K562 (cell line): Measurements from ENCODE around the gene TNIK. TPM values are rescaled to one million over a fixed set of nuclear protein-coding genes. Genes with fewer than 3 reads are reported as not detected.

Source experiments
- ATAC-seq: fragments of 200-7000 bp; cut with Tn5 transposase; 3 replicates; pipeline ENCODE4 v1.9.1; 2020; ENCODE audit warnings: moderate library complexity
- BruUV-seq: library from RNA; stranded (reverse); fragments of 400-500 nt; replicated peaks from 2 replicates; lab custom pipeline; 2021; lab: Mats Ljungman, UMichigan
- CTCF ChIA-PET: fragments of 300-600 bp; formaldehyde crosslinking; extraction: SDS; loops from one replicate; lab custom pipeline; 2021; ENCODE audit warnings: low intra/inter-chr PET ratio; lab: Yijun Ruan, JAX
- POLR2A ChIA-PET: fragments of 300-600, 350-650 bp; sonication (Branson Sonifier 250); formaldehyde crosslinking; extraction: SDS; loops from one replicate; lab custom pipeline; 2021; ENCODE audit warnings: antibody characterized with exemption, inconsistent platforms; lab: Yijun Ruan, JAX
- DNase-seq, 4 experiments: peaks; one replicate each; pipeline versions ENCODE4 v3.0.0 to v3.0.0-alpha.2; 2011 to 2018; ENCODE audit warnings: low spot score in 3 of 4, mixed read lengths in 3 of 4; ENCODE audit errors: extremely low read depth in 1 of 4
- FAIRE-seq: peaks from 2 replicates; lab custom pipeline; 2011; peaks lifted over from hg19 to GRCh38; lab: Jason Lieb, UNC
- H2AFZ ChIP-seq: 2 replicates; pipeline ENCODE4 v1.6.0; 2011; ENCODE audit warnings: low read depth, low read length, control low read depth, inconsistent platforms
- H3K27ac ChIP-seq: fragments of 200-600 bp; 3 replicates; pipeline ENCODE4 v1.8.0; 2011; ENCODE audit warnings: low read depth, mild to moderate bottlenecking, control low read depth, inconsistent platforms, low read length, moderate library complexity, mixed read lengths; ENCODE audit errors: extremely low read depth
- H3K27me3 ChIP-seq, 2 experiments: fragments of 300-600 bp in 1 of 2; 2 replicates in 1 of 2; 3 replicates in 1 of 2; pipeline versions ENCODE4 v1.6.0 to v1.8.0; 2011; ENCODE audit warnings: inconsistent platforms in 2 of 2, low read length in 2 of 2, mild to moderate bottlenecking in 1 of 2, mixed read lengths in 1 of 2, moderate library complexity in 1 of 2; ENCODE audit not compliant: control insufficient read depth in 2 of 2, insufficient read depth in 2 of 2
- H3K36me3 ChIP-seq: fragments of 300-600 bp; 3 replicates; pipeline ENCODE4 v1.8.0; 2011; ENCODE audit warnings: mild to moderate bottlenecking, low read length, inconsistent platforms; ENCODE audit not compliant: control insufficient read depth, insufficient read depth
- H3K4me1 ChIP-seq, 2 experiments: fragments of 200-600 bp in 1 of 2; replicated peaks in 1 of 2; 2 replicates in 1 of 2; 3 replicates in 1 of 2; pipeline versions ENCODE4 v1.5.1 to v1.8.0; 2011; ENCODE audit warnings: inconsistent platforms in 2 of 2, low read length in 2 of 2, mild to moderate bottlenecking in 1 of 2, mixed read lengths in 1 of 2, moderate library complexity in 1 of 2; ENCODE audit not compliant: control insufficient read depth in 2 of 2, insufficient read depth in 2 of 2
- H3K4me2 ChIP-seq: 2 replicates; pipeline ENCODE4 v1.6.1; 2011; ENCODE audit warnings: low read length, control low read depth, inconsistent platforms, mixed read lengths; ENCODE audit not compliant: insufficient read depth
- H3K4me3 ChIP-seq: fragments of 200-600 bp; sonication (generic), shearing (Covaris generic); 2 replicates; pipeline ENCODE4 v1.5.1; 2016; ENCODE audit warnings: control low read depth, inconsistent platforms
- H3K79me2 ChIP-seq: fragments of 200-600 bp; 3 replicates; pipeline ENCODE4 v1.8.0; 2011; ENCODE audit warnings: low read length, inconsistent platforms; ENCODE audit not compliant: control insufficient read depth, insufficient read depth
- H3K9ac ChIP-seq, 2 experiments: 2 replicates each; pipeline versions ENCODE4 v1.6.0 to v1.6.1; 2011; ENCODE audit warnings: low read depth in 2 of 2, low read length in 2 of 2, control low read depth in 1 of 2, inconsistent platforms in 1 of 2, mild to moderate bottlenecking in 1 of 2, mixed read lengths in 1 of 2; ENCODE audit not compliant: insufficient read depth in 1 of 2
- H3K9me1 ChIP-seq: one replicate; pipeline ENCODE4 v1.6.0; 2011; ENCODE audit warnings: inconsistent platforms, mild to moderate bottlenecking, low read length, moderate library complexity; ENCODE audit not compliant: control insufficient read depth, insufficient read depth
- H3K9me3 ChIP-seq: replicated peaks from 2 replicates; pipeline ENCODE4 v1.5.1; 2011; ENCODE audit warnings: low read depth, low read length, inconsistent platforms; ENCODE audit not compliant: control insufficient read depth, insufficient read depth
- H4K20me1 ChIP-seq: replicated peaks from 2 replicates; pipeline ENCODE4 v1.6.1; 2011; ENCODE audit warnings: low read length, inconsistent platforms, mixed read lengths; ENCODE audit not compliant: control insufficient read depth, insufficient read depth
- KAT7 ChIP-seq: sonication (generic); formaldehyde crosslinking; IDR thresholded peaks from 2 replicates; pipeline ENCODE4 v1.8.0; 2022; ENCODE audit warnings: missing genetic modification reagents, mild to moderate bottlenecking, borderline replicate concordance
- NFE2 ChIP-seq: IDR thresholded peaks from 2 replicates; pipeline ENCODE4 v1.6.1; 2014; ENCODE audit warnings: antibody characterized with exemption, low read depth
- NFYB ChIP-seq: IDR thresholded peaks from 2 replicates; pipeline ENCODE4 v1.6.1; 2011; ENCODE audit warnings: mild to moderate bottlenecking, moderate library complexity; ENCODE audit not compliant: insufficient read length; ENCODE audit errors: extremely low read depth
- SIN3A ChIP-seq, 2 experiments: fragments of 150-350 bp in 1 of 2; IDR thresholded peaks; 2 replicates each; pipeline ENCODE4 v1.6.1; 2011 to 2016; ENCODE audit warnings: borderline replicate concordance in 2 of 2, low read depth in 2 of 2, low read length in 2 of 2, mild to moderate bottlenecking in 2 of 2, moderate library complexity in 2 of 2; ENCODE audit not compliant: control insufficient read depth in 1 of 2
- TAF7 ChIP-seq: fragments of 450-650 bp; IDR thresholded peaks from 2 replicates; pipeline ENCODE4 v1.6.1; 2016; ENCODE audit warnings: missing genetic modification characterization, missing compliant biosample characterization
- WGBS: fragments of 100-300 bp; shearing (Covaris generic); methylation state at CpG from one replicate; pipeline ENCODE4 v1.1.6; 2016; ENCODE audit warnings: low coverage, mixed read lengths; ENCODE audit not compliant: insufficient coverage; ENCODE audit errors: missing lambda C conversion rate; 5-methylcytosine and 5-hydroxymethylcytosine counted together
- in situ Hi-C: fragments of 300-500 bp; cut with MboI; formaldehyde crosslinking; loops from 4 replicates; pipeline ENCODE4 v1.15.0; 2018; ENCODE audit warnings: inconsistent platforms, mixed read lengths
- intact Hi-C: fragments of 100-400 bp; cut with micrococcal nuclease; formaldehyde crosslinking; loops from 2 replicates; pipeline ENCODE4 v1.14.2; 2022
- polyA plus RNA-seq, 8 experiments: library from polyadenylated mRNA; depleted of rRNA in 4 of 8; stranded (reverse) in 5 of 8; unstranded in 3 of 8; fragments of >200 nt; fragmentation: Nextera tagmentation in 2 of 8; fragmentation: Illumina TruSeq in 1 of 8; extraction: Ambion mirVana in 2 of 8; extraction: Trizol in 1 of 8; gene quantifications; 2 replicates each; pipeline versions ENCODE4 v1.2.1 to v1.2.3, GENCODE V29; 2011 to 2014; ENCODE audit warnings: inconsistent platforms in 1 of 8, missing spikeins in 1 of 8
- total RNA-seq, 7 experiments: library from RNA; depleted of rRNA in 6 of 7; stranded (reverse); fragments of >200 nt in 6 of 7; fragmentation: Illumina TruSeq in 2 of 7; extraction: Trizol in 2 of 7; gene quantifications; 2 replicates each; pipeline versions ENCODE4 v1.2.1 to v1.2.3, GENCODE V29; 2011 to 2021; ENCODE audit warnings: low replicate concordance in 1 of 7
- TF ChIP-seq, protein P1 (sequence below): fragments of 250-450 bp; sonication (Bioruptor Pico); IDR thresholded peaks from 2 replicates; pipeline ENCODE4 v1.8.0; 2022; ENCODE audit warnings: inconsistent platforms, mild to moderate bottlenecking, moderate library complexity, borderline replicate concordance
- TF ChIP-seq, protein P2 (sequence below): fragments of 450-650 bp; IDR thresholded peaks from one replicate; pipeline ENCODE4 v1.6.1; 2018; ENCODE audit warnings: mild to moderate bottlenecking, moderate library complexity; ENCODE audit not compliant: partially characterized antibody
- TF ChIP-seq, protein P3 (sequence below): fragments of 250-450 bp; sonication (Bioruptor Pico); IDR thresholded peaks from 2 replicates; pipeline ENCODE4 v1.4.0; 2020; ENCODE audit warnings: mild to moderate bottlenecking, moderate library complexity
- TF ChIP-seq, protein P4 (sequence below): fragments of 450-650 bp; formaldehyde crosslinking; IDR thresholded peaks from 2 replicates; pipeline ENCODE4 v1.4.0; 2020; ENCODE audit warnings: mild to moderate bottlenecking

TNIK gene
- total and polyA plus RNA-seq, 9 of the 15 experiments (the other 6 are each of a cell fraction or from before 2014, with no cell fraction given): 6.6 to 39.0 (median 24.7) TPM

DNA sequence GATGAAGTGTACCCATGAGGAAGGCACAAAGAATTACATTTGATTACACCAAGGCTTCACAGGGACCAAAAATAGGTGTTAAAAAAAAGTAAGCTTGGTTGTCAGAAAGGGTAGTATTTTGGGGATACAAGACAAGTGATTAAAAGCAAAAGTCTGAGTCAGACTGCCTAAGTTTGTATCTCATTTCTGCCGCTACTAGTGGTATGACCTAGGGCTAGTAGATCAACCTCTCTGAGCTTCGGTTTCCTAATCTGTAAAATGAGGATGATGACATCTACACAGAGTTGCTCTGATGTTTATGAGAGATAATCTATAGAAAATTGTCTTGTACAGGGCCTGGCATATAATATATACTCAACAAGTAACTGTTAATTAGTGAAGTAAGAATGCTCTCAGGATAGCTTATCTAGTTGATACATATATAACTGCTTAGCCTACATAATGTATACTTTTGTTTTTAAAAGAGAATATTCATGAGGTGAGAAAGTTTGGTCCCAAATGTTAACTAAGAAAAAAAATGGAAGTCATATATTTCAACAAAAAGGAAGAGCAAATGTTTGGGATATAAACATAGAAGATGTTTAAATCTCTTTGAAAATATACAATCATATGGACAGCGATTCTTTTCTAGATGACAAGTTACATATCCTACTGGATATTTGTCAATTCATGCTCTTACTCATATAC, 270.7 kb downstream of the TNIK start (continued):
- TF ChIP-seq SIN3A (IDR thresholded peaks at IDR 0.05; ENCODE audit: borderline replicate concordance in 2 of 2, control insufficient read depth in 1 of 2, low read depth in 2 of 2, low read length in 2 of 2): no peak
- TF ChIP-seq NFYB: no peak
- TF ChIP-seq, protein P1, sequence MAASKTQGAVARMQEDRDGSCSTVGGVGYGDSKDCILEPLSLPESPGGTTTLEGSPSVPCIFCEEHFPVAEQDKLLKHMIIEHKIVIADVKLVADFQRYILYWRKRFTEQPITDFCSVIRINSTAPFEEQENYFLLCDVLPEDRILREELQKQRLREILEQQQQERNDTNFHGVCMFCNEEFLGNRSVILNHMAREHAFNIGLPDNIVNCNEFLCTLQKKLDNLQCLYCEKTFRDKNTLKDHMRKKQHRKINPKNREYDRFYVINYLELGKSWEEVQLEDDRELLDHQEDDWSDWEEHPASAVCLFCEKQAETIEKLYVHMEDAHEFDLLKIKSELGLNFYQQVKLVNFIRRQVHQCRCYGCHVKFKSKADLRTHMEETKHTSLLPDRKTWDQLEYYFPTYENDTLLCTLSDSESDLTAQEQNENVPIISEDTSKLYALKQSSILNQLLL (CRISPR knock-in tag): no peak

DNA sequence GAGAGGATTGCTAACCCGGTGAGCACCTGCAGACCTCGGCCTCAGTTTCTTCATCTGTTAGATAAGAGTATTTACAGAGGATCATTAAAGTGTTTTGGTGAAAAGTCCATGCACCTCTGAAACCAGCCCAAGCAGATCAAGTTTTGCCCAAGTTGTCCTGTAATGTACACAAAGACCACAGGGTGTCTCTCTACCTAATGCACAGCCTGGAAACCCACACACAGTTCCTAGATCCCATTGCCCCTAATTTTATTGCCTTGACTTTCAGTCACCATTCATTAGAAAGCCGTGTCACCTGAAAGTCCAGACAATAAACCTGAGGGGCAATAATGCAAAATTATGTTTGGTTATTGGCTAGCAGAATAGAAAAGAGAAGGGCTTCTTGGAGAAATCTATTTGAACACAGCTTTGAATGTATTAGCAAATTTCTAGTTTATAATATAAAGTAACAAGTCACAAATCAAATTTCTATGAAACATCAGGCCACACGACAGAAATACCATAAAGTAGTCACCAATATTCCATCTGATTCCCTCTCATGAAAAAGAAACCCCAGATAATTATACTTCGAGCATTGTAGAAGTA, 272.4 kb downstream of the TNIK start:
- Histone ChIP-seq H3K27me3 (no peaks in the 10 kb centered on the region), H3K79me2 (no peaks in the 10 kb centered on the region; the same call in 2 of the 3 replicates), H3K9me1 (no peaks in the 10 kb centered on the region), H3K4me3 (no peak overlapping the region), H3K4me2 (no peak overlapping the region), H3K4me1 (peaks cover 4 to 35% of the 10 kb centered on the region in 2 experiments), H3K36me3 (peaks cover 12% of the 10 kb centered on the region; the same call in 2 of the 3 replicates), H3K27ac (no peak overlapping the region), H3K9ac (no peak overlapping the region), H3K9me3 (no peaks in the 10 kb centered on the region; the same call in 1 of the 2 replicates), H2AFZ (no peak overlapping the region), H4K20me1 (no peaks in the 10 kb centered on the region)
- DNase-seq (peak; percentile 32 to 63 (median 46)), FAIRE-seq (peak; percentile 77), ATAC-seq (peak; percentile 62)
- intact Hi-C loops (loop anchor here (5.0 kb wide), 2 partner anchors 275 to 585 kb away; partner anchors contain the start of gene TNIK), in situ Hi-C loops (no loop called here)
- CTCF ChIA-PET: interaction anchor here (1.1 to 3.5 kb wide), 2 partner anchors 266 to 379 kb away, joined by 3 to 17 read pairs; no protein-coding TSS in a partner anchor
- no TSS peak for BruUV-seq
- 22% methylated on average over 5 of the region's 5 CpGs for WGBS
- POLR2A ChIA-PET: interaction anchor here (0.7 to 0.8 kb wide), 2 partner anchors 31 to 555 kb away, joined by 3 read pairs; no protein-coding TSS in a partner anchor
- TF ChIP-seq, protein P2, sequence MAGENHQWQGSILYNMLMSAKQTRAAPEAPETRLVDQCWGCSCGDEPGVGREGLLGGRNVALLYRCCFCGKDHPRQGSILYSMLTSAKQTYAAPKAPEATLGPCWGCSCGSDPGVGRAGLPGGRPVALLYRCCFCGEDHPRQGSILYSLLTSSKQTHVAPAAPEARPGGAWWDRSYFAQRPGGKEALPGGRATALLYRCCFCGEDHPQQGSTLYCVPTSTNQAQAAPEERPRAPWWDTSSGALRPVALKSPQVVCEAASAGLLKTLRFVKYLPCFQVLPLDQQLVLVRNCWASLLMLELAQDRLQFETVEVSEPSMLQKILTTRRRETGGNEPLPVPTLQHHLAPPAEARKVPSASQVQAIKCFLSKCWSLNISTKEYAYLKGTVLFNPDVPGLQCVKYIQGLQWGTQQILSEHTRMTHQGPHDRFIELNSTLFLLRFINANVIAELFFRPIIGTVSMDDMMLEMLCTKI: no peak
- no peak for TF ChIP-seq KAT7 (CRISPR knock-in tag)
- TF ChIP-seq TAF7: no peak
- TF ChIP-seq, protein P3, sequence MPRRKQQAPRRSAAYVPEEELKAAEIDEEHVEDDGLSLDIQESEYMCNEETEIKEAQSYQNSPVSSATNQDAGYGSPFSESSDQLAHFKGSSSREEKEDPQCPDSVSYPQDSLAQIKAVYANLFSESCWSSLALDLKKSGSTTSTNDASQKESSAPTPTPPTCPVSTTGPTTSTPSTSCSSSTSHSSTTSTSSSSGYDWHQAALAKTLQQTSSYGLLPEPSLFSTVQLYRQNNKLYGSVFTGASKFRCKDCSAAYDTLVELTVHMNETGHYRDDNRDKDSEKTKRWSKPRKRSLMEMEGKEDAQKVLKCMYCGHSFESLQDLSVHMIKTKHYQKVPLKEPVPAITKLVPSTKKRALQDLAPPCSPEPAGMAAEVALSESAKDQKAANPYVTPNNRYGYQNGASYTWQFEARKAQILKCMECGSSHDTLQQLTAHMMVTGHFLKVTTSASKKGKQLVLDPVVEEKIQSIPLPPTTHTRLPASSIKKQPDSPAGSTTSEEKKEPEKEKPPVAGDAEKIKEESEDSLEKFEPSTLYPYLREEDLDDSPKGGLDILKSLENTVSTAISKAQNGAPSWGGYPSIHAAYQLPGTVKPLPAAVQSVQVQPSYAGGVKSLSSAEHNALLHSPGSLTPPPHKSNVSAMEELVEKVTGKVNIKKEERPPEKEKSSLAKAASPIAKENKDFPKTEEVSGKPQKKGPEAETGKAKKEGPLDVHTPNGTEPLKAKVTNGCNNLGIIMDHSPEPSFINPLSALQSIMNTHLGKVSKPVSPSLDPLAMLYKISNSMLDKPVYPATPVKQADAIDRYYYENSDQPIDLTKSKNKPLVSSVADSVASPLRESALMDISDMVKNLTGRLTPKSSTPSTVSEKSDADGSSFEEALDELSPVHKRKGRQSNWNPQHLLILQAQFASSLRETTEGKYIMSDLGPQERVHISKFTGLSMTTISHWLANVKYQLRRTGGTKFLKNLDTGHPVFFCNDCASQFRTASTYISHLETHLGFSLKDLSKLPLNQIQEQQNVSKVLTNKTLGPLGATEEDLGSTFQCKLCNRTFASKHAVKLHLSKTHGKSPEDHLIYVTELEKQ (CRISPR knock-in tag): no peak
- TF ChIP-seq, protein P4, sequence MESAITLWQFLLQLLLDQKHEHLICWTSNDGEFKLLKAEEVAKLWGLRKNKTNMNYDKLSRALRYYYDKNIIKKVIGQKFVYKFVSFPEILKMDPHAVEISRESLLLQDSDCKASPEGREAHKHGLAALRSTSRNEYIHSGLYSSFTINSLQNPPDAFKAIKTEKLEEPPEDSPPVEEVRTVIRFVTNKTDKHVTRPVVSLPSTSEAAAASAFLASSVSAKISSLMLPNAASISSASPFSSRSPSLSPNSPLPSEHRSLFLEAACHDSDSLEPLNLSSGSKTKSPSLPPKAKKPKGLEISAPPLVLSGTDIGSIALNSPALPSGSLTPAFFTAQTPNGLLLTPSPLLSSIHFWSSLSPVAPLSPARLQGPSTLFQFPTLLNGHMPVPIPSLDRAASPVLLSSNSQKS (CRISPR knock-in tag): no peak
- TF ChIP-seq NFE2: no peak
